Activated CD8-positive, alpha-beta T cell treated with anti-CD3 and anti-CD28 coated beads for 36 hours (primary cell): ENCODE results near the gene SMG6. TPM values are rescaled to one million over a fixed set of nuclear protein-coding genes. Genes with fewer than 3 reads are reported as not detected.

Source experiments
- ATAC-seq: fragments of 200-7000 bp; cut with Tn5 transposase; one replicate; pipeline ENCODE4 v1.10.0; 2021; ENCODE audit warnings: mild to moderate bottlenecking, moderate library complexity
- CTCF ChIA-PET: fragments of 350-600 bp; sonication (Branson Sonifier 250); formaldehyde crosslinking; loops from one replicate; lab custom pipeline; 2021; ENCODE audit warnings: antibody characterized with exemption; lab: Charles Lee
- POLR2A ChIA-PET: fragments of 350-600 bp; sonication (Branson Sonifier 250); formaldehyde crosslinking; loops from one replicate; lab custom pipeline; 2021; ENCODE audit warnings: antibody characterized with exemption; lab: Charles Lee
- DNase-seq: peaks from one replicate; pipeline ENCODE4 v3.0.0-alpha.2; 2020
- H3K27ac Mint-ChIP-seq: one replicate; pipeline ENCODE4 v1.8.0; 2021; ENCODE audit warnings: mild to moderate bottlenecking, mixed read lengths
- H3K27me3 Mint-ChIP-seq: one replicate; pipeline ENCODE4 v1.8.0; 2021; ENCODE audit warnings: mixed read lengths
- H3K36me3 Mint-ChIP-seq: one replicate; pipeline ENCODE4 v1.8.0; 2021; ENCODE audit warnings: low read depth, mixed read lengths
- H3K4me1 Mint-ChIP-seq: one replicate; pipeline ENCODE4 v1.8.0; 2021; ENCODE audit warnings: low read depth, mixed read lengths
- H3K4me3 Mint-ChIP-seq: one replicate; pipeline ENCODE4 v1.8.0; 2021; ENCODE audit warnings: mild to moderate bottlenecking, moderate library complexity, mixed read lengths
- H3K9me3 Mint-ChIP-seq: one replicate; pipeline ENCODE4 v1.8.0; 2021; ENCODE audit warnings: mixed read lengths
- CTCF ChIP-seq: fragments of 200-600 bp; IDR thresholded peaks from one replicate; pipeline ENCODE4 v1.8.0; 2022; ENCODE audit warnings: antibody characterized with exemption, mild to moderate bottlenecking
- intact Hi-C: fragments of 100-400 bp; cut with micrococcal nuclease; formaldehyde crosslinking; loops from one replicate; pipeline ENCODE4 v1.10.0; 2022
- total RNA-seq, 2 experiments: library from RNA; stranded (reverse); gene quantifications; one replicate each; pipeline ENCODE4 v1.2.3, GENCODE V29; 2021

SMG6 gene
- total RNA-seq, 2 experiments from 2014 or later, result 39.6 to 40.4 TPM

- H3K4me1 Mint-ChIP-seq, result peaks cover 46% of the 10 kb centered on the region
- no peak overlapping the region for H3K4me3 Mint-ChIP-seq
- DNase-seq (no peak), ATAC-seq (no peak)
- intact Hi-C loops, result no loop called here
- H3K27ac Mint-ChIP-seq, result no peak overlapping the region
- peaks cover 46% of the 10 kb centered on the region for H3K36me3 Mint-ChIP-seq
- H3K27me3 Mint-ChIP-seq, result no peaks in the 10 kb centered on the region
- CTCF ChIA-PET, result no interaction called here
- POLR2A ChIA-PET, result no interaction called here
- no peaks in the 10 kb centered on the region for H3K9me3 Mint-ChIP-seq
- no peak for TF ChIP-seq CTCF
Measured at GRCh38 chr17:2299136-2299535, 4.4 kb downstream of the SMG6 start.

- Mint-ChIP-seq H3K36me3 (peaks cover 55% of the 10 kb centered on the region), H3K27ac (no peak overlapping the region), H3K4me3 (no peak overlapping the region), H3K27me3 (no peaks in the 10 kb centered on the region), H3K9me3 (no peaks in the 10 kb centered on the region), H3K4me1 (peaks cover 51% of the 10 kb centered on the region)
- POLR2A ChIA-PET, result interaction anchor here (1.4 to 2.1 kb wide), 2 partner anchors 14 to 34 kb away, joined by 4 to 6 read pairs; no protein-coding TSS in a partner anchor
- intact Hi-C loops, result no loop called here
- CTCF ChIA-PET, result interaction anchor here (0.7 to 2.2 kb wide), 4 partner anchors 14 to 243 kb away, joined by 3 to 9 read pairs (median 6); partner anchors contain the start of gene HIC1
- DNase-seq (no peak), ATAC-seq (no peak)
- no peak for TF ChIP-seq CTCF
Measured at GRCh38 chr17:2297023-2297422, 6.6 kb downstream of the SMG6 start.

GRCh38 chr17:2295575-2295974 lies 8.0 kb downstream of the SMG6 start:
- ATAC-seq, result peak; percentile 90
- Mint-ChIP-seq H3K4me3 (no peak overlapping the region), H3K36me3 (peaks cover 62% of the 10 kb centered on the region), H3K27me3 (no peaks in the 10 kb centered on the region), H3K9me3 (no peaks in the 10 kb centered on the region), H3K4me1 (peaks cover 47% of the 10 kb centered on the region), H3K27ac (peak overlapping the region; percentile 54)
- ChIA-PET CTCF (interaction anchor here (2.2 kb wide), 2 partner anchors 51 to 241 kb away, joined by 8 to 9 read pairs; partner anchors contain the start of gene HIC1), POLR2A (interaction anchor here (1.0 to 2.0 kb wide), 5 partner anchors 8 to 272 kb away, joined by 3 to 5 read pairs (median 3); no protein-coding TSS in a partner anchor)
- intact Hi-C loops, result no loop called here
- peak; percentile 35 for DNase-seq
- no peak for TF ChIP-seq CTCF

- Mint-ChIP-seq H3K27ac (peak overlapping the region; percentile 21), H3K36me3 (peaks cover 56% of the 10 kb centered on the region), H3K9me3 (no peaks in the 10 kb centered on the region), H3K27me3 (no peaks in the 10 kb centered on the region), H3K4me1 (peaks cover 30% of the 10 kb centered on the region), H3K4me3 (no peak overlapping the region)
- TF ChIP-seq CTCF, result no peak
- CTCF ChIA-PET, result interaction anchor here (0.7 to 1.2 kb wide), 2 partner anchors 47 to 237 kb away, joined by 3 to 4 read pairs; no protein-coding TSS in a partner anchor
- intact Hi-C loops, result no loop called here
- no peak for ATAC-seq
- POLR2A ChIA-PET, result no interaction called here
- DNase-seq, result no peak
Measured at GRCh38 chr17:2292100-2292499, 11.5 kb downstream of the SMG6 start.

GRCh38 chr17:2289878-2290478 lies 13.6 kb downstream of the SMG6 start:
- H3K4me3 Mint-ChIP-seq, result no peak overlapping the region
- no peak for DNase-seq
- H3K27me3 Mint-ChIP-seq, result no peaks in the 10 kb centered on the region
- no peak for ATAC-seq
- TF ChIP-seq CTCF, result no peak
- H3K27ac Mint-ChIP-seq, result peak overlapping the region; percentile 0
- ChIA-PET CTCF (interaction anchor here (1.0 kb wide), 1 partner anchor 13 kb away, joined by 3 read pairs; the partner anchor contains the start of gene SMG6), POLR2A (interaction anchor here (0.7 kb wide), 1 partner anchor 237 kb away, joined by 3 read pairs; no protein-coding TSS in a partner anchor)
- H3K4me1 Mint-ChIP-seq, result peaks cover 16% of the 10 kb centered on the region
- no peaks in the 10 kb centered on the region for H3K9me3 Mint-ChIP-seq
- H3K36me3 Mint-ChIP-seq, result peaks cover 47% of the 10 kb centered on the region
- intact Hi-C loops, result no loop called here
